Measurements from ENCODE around the gene TMEM108. TPM values are rescaled to one million over a fixed set of nuclear protein-coding genes. Genes with fewer than 3 reads are reported as not detected.

The TMEM108 gene
- total RNA-seq, 4 donors from 2014 or later = 1.1 to 3.2 TPM; not detected in 2

- DNase-seq = no peak
- Histone ChIP-seq H3K27ac (no peak overlapping the region), H3K36me3 (no peaks in the 10 kb centered on the region), H3K27me3 (no peaks in the 10 kb centered on the region), H3K4me1 (no peaks in the 10 kb centered on the region), H3K4me3 (no peak overlapping the region), H3K9me3 (no peaks in the 10 kb centered on the region)
- intact Hi-C loops (cut with DNase I; ENCODE audit: low total_unique reads) = no loop called here
- no peak for TF ChIP-seq POLR2A (IDR thresholded peaks at IDR 0.05)
- TF ChIP-seq, protein P1, sequence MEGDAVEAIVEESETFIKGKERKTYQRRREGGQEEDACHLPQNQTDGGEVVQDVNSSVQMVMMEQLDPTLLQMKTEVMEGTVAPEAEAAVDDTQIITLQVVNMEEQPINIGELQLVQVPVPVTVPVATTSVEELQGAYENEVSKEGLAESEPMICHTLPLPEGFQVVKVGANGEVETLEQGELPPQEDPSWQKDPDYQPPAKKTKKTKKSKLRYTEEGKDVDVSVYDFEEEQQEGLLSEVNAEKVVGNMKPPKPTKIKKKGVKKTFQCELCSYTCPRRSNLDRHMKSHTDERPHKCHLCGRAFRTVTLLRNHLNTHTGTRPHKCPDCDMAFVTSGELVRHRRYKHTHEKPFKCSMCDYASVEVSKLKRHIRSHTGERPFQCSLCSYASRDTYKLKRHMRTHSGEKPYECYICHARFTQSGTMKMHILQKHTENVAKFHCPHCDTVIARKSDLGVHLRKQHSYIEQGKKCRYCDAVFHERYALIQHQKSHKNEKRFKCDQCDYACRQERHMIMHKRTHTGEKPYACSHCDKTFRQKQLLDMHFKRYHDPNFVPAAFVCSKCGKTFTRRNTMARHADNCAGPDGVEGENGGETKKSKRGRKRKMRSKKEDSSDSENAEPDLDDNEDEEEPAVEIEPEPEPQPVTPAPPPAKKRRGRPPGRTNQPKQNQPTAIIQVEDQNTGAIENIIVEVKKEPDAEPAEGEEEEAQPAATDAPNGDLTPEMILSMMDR (IDR thresholded peaks at IDR 0.05) = no peak
Observed at GRCh38 chr3:133041524-133041829, 3.3 kb downstream of the TMEM108 start.

DNA sequence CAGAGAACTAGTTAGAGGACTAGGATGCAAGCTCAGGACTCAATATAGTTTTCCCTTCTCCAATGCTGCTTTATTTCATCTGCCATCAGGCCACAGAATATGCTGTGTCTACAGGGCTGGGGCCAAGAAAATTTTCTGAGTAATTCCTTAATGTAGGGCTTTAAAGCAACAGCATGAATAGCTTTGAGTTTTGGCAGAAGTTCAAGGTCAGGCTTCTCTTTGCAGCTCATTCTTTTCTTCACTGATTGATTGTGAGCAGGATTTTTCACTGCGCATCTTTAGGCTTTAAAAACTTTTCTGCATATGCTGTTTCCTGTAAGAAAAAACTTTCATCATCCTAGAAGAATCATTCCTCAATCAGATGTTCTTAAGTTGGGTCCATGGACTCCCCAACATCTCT lies 4.6 kb downstream of the TMEM108 start:
- Histone ChIP-seq H3K4me3 (no peak overlapping the region), H3K9me3 (no peaks in the 10 kb centered on the region), H3K27ac (no peak overlapping the region), H3K27me3 (no peaks in the 10 kb centered on the region), H3K4me1 (no peaks in the 10 kb centered on the region), H3K36me3 (no peaks in the 10 kb centered on the region)
- intact Hi-C loops (cut with DNase I; ENCODE audit: low total_unique reads) = no loop called here
- DNase-seq = no peak
- TF ChIP-seq, protein P1 (IDR thresholded peaks at IDR 0.05) = no peak

DNA sequence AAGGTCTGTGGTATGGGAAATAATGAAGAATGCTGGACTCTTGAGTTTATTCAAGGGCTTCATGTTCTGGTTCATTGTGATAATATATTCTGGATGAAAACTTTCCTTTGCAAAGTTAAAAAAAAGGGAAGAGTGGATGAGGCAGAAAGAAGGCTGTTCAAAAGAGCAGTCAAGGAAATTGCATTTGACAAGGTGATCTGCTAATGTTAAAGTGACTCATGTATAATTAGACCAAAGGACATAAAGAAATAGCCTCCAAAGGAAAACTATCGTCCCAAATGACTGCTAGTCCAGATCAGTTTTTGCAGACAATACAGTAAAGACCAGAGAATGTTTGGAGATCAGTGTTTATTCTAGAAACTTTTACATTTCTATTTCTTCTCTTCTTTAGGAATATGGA lies 9.8 kb downstream of the TMEM108 start:
- H3K4me1 ChIP-seq = no peaks in the 10 kb centered on the region
- intact Hi-C loops (cut with DNase I; ENCODE audit: low total_unique reads) = no loop called here
- TF ChIP-seq, protein P1 (IDR thresholded peaks at IDR 0.05) = no peak
- TF ChIP-seq POLR2A (IDR thresholded peaks at IDR 0.05) = no peak
- no peaks in the 10 kb centered on the region for H3K27me3 ChIP-seq
- no peak for DNase-seq
- no peak overlapping the region for H3K27ac ChIP-seq
- H3K36me3 ChIP-seq = no peaks in the 10 kb centered on the region
- H3K4me3 ChIP-seq = no peak overlapping the region
- H3K9me3 ChIP-seq = no peaks in the 10 kb centered on the region

DNA sequence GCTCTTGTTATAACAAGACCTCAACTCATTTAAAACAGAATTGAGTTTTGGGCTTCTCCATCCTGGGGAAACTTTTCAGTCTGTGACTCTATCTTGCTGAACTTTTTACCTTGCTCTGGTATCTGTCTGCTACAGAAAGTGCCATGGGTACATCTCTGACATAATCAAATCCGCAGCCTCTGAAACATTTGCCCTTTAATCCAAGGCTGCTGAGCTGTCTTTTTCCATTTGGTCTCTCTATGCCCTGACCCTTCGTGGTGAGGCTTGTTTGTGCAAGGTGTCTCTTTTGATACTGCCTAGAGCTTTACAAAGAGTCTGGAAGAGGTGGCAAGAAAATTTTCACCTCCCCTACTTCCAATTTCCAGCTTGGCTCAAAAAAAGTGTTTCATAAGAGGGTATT lies 11.3 kb downstream of the TMEM108 start:
- no peaks in the 10 kb centered on the region for H3K9me3 ChIP-seq
- H3K27ac ChIP-seq = no peak overlapping the region
- H3K27me3 ChIP-seq = no peaks in the 10 kb centered on the region
- H3K4me3 ChIP-seq = no peak overlapping the region
- H3K36me3 ChIP-seq = no peaks in the 10 kb centered on the region
- no peaks in the 10 kb centered on the region for H3K4me1 ChIP-seq
- DNase-seq = no peak
- TF ChIP-seq POLR2A (IDR thresholded peaks at IDR 0.05) = no peak
- intact Hi-C loops (cut with DNase I; ENCODE audit: low total_unique reads) = no loop called here

- no peaks in the 10 kb centered on the region for H3K9me3 ChIP-seq
- H3K27ac ChIP-seq = no peak overlapping the region
- TF ChIP-seq POLR2A (IDR thresholded peaks at IDR 0.05) = no peak
- TF ChIP-seq, protein P1 (IDR thresholded peaks at IDR 0.05) = no peak
- intact Hi-C loops (cut with DNase I; ENCODE audit: low total_unique reads) = no loop called here
- no peaks in the 10 kb centered on the region for H3K36me3 ChIP-seq
- H3K4me1 ChIP-seq = no peaks in the 10 kb centered on the region
- H3K27me3 ChIP-seq = no peaks in the 10 kb centered on the region
- DNase-seq = no peak
- H3K4me3 ChIP-seq = no peak overlapping the region
Observed at GRCh38 chr3:133050891-133051290, 12.7 kb downstream of the TMEM108 start.

DNA sequence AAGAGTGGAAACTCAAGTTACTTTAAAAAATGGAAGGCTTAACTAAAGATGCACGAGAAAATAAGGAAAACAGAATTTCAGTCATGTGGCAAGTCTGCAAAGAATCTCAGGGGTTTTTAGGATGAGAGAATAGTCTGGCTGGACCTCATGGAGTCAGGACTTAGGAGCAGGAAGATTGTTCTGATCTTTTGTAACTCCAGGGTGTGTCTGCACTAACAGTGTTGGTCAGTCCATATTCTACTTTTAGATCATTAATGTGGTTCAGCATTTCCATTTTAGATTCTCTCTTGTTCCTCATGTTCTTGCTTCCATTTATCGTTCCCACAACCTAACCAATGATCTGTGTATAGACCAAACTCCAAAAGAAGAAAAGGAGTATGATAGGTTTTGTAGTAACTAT lies 15.3 kb downstream of the TMEM108 start:
- no peak for DNase-seq
- TF ChIP-seq POLR2A (IDR thresholded peaks at IDR 0.05) = no peak
- TF ChIP-seq, protein P1 (IDR thresholded peaks at IDR 0.05) = no peak
- Histone ChIP-seq H3K4me1 (no peaks in the 10 kb centered on the region), H3K36me3 (no peaks in the 10 kb centered on the region), H3K9me3 (no peaks in the 10 kb centered on the region), H3K4me3 (no peak overlapping the region), H3K27ac (no peak overlapping the region), H3K27me3 (no peaks in the 10 kb centered on the region)
- intact Hi-C loops (cut with DNase I; ENCODE audit: low total_unique reads) = no loop called here
